ENCODE results near the gene RASGEF1B. TPM values are rescaled to one million over a fixed set of nuclear protein-coding genes. Genes with fewer than 3 reads are reported as not detected.

The RASGEF1B gene
- total RNA-seq, 1 donor from 2014 or later: 10.7 TPM

DNA sequence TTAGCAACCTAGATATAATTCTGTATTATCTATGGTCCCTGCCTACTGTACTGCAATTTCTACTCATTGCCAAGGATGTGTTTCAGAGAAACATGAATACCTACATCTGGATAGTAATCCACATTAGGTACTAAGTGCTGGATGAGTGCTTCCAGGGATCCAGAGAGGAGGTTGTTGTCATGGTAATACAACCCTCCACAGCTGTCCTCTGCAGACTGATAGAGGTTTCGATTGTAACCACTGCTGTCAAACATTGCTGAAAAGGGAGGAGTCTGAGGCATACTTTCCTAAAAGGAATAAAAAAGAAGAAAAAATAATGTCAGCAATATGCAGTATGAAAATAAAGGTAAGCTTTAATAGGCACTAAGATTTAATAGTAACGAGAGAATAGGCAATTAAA lies 12.5 kb downstream of the RASGEF1B start:
- Mint-ChIP-seq H3K9me3 (ENCODE audit: unreplicated experiment) (no peaks in the 10 kb centered on the region), H3K4me1 (ENCODE audit: unreplicated experiment) (no peaks in the 10 kb centered on the region)
- TF ChIP-seq, protein P1, sequence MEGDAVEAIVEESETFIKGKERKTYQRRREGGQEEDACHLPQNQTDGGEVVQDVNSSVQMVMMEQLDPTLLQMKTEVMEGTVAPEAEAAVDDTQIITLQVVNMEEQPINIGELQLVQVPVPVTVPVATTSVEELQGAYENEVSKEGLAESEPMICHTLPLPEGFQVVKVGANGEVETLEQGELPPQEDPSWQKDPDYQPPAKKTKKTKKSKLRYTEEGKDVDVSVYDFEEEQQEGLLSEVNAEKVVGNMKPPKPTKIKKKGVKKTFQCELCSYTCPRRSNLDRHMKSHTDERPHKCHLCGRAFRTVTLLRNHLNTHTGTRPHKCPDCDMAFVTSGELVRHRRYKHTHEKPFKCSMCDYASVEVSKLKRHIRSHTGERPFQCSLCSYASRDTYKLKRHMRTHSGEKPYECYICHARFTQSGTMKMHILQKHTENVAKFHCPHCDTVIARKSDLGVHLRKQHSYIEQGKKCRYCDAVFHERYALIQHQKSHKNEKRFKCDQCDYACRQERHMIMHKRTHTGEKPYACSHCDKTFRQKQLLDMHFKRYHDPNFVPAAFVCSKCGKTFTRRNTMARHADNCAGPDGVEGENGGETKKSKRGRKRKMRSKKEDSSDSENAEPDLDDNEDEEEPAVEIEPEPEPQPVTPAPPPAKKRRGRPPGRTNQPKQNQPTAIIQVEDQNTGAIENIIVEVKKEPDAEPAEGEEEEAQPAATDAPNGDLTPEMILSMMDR (IDR thresholded peaks at IDR 0.05; ENCODE audit: unreplicated experiment): no peak

DNA sequence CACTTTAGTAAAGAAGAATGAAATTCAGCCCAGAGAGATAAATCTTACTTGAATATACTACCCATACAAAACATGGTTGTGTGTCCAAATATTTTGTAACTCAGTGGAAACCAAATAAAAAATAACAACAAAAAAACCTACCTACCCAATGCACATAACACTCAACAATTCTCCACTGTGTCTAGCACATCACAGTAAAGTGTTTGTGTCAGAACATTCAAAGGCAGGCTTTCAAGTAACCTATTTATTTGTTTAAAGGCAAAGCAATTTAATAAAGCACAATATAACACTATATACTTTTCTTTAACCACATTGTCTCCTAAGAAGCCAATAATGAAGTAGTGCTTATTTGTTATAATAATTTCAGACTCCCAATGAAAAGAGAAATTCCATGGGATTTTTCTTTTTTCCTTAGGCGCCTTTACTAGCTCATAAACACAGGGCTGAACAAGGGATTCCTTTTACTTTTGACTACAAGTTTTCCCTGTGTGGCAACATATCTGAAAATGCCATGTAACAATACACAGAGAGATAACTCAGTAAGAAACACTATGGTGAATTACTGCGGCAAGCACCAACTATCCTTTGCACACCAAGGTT lies 13.7 kb downstream of the RASGEF1B start:
- TF ChIP-seq, protein P1 (IDR thresholded peaks at IDR 0.05; ENCODE audit: unreplicated experiment): no peak
- peaks cover 10% of the 10 kb centered on the region for H3K36me3 Mint-ChIP-seq (ENCODE audit: low read depth, unreplicated experiment)
- H3K27me3 Mint-ChIP-seq (ENCODE audit: unreplicated experiment): no peaks in the 10 kb centered on the region

More for the DNA sequence above, 12.5 kb downstream of the RASGEF1B start:
- Mint-ChIP-seq H3K4me3 (ENCODE audit: unreplicated experiment) (no peak overlapping the region), H3K27me3 (ENCODE audit: unreplicated experiment) (no peaks in the 10 kb centered on the region), H3K36me3 (ENCODE audit: low read depth, unreplicated experiment) (peaks cover 10% of the 10 kb centered on the region), H3K27ac (ENCODE audit: unreplicated experiment) (no peak overlapping the region)
- DNase-seq (ENCODE audit: low spot score): no peak

DNA sequence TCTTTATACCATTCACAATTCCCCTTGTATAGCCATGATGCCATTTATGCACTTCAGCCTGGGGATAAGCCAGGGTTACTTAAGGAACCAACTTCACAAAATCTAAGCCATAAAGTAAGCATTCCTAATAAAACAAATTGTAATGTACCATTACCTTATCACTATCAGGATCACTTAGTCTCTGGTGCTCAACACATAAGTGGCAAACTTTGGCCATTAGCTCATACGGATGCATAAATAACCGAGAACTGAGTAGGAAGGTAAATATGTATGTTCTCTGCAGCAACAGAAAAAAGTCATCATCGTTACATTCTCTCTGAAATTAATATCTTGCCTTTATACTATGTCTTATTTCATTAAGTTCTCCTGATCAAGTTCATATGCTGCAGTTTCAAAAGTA lies 14.4 kb downstream of the RASGEF1B start:
- no peak for DNase-seq (ENCODE audit: low spot score)
- H3K27ac Mint-ChIP-seq (ENCODE audit: unreplicated experiment): no peak overlapping the region
- H3K4me1 Mint-ChIP-seq (ENCODE audit: unreplicated experiment): no peaks in the 10 kb centered on the region
- TF ChIP-seq, protein P1 (IDR thresholded peaks at IDR 0.05; ENCODE audit: unreplicated experiment): no peak
- peaks cover 10% of the 10 kb centered on the region for H3K36me3 Mint-ChIP-seq (ENCODE audit: low read depth, unreplicated experiment)
- H3K9me3 Mint-ChIP-seq (ENCODE audit: unreplicated experiment): no peaks in the 10 kb centered on the region
- H3K4me3 Mint-ChIP-seq (ENCODE audit: unreplicated experiment): no peak overlapping the region
- no peaks in the 10 kb centered on the region for H3K27me3 Mint-ChIP-seq (ENCODE audit: unreplicated experiment)

More for the DNA sequence above, 13.7 kb downstream of the RASGEF1B start:
- H3K9me3 Mint-ChIP-seq (ENCODE audit: unreplicated experiment): no peaks in the 10 kb centered on the region
- DNase-seq (ENCODE audit: low spot score): no peak
- H3K27ac Mint-ChIP-seq (ENCODE audit: unreplicated experiment): no peak overlapping the region
- H3K4me1 Mint-ChIP-seq (ENCODE audit: unreplicated experiment): no peaks in the 10 kb centered on the region
- H3K4me3 Mint-ChIP-seq (ENCODE audit: unreplicated experiment): no peak overlapping the region

DNA sequence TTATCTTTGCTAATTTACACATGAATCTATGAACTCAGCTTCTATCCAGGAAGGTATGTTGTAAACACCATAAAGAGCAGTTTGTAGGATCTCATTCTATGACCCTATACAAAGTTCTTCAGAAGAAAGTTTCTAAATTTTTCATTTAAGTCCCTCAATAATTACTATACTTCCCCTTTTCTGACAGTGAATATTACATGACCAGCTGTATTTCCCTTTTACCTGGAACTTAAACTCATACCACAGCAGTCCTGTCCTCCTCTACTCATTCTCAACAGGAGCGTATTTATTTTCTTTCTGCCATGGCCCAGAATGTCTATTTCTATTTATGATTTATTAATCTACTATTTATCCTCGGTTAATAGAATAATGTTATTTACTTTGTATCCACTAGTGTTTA lies 15.8 kb downstream of the RASGEF1B start:
- TF ChIP-seq, protein P1 (IDR thresholded peaks at IDR 0.05; ENCODE audit: unreplicated experiment): no peak
- no peak for DNase-seq (ENCODE audit: low spot score)
- no peaks in the 10 kb centered on the region for H3K27me3 Mint-ChIP-seq (ENCODE audit: unreplicated experiment)
- no peak overlapping the region for H3K27ac Mint-ChIP-seq (ENCODE audit: unreplicated experiment)
- peaks cover 10% of the 10 kb centered on the region for H3K36me3 Mint-ChIP-seq (ENCODE audit: low read depth, unreplicated experiment)
- H3K4me1 Mint-ChIP-seq (ENCODE audit: unreplicated experiment): no peaks in the 10 kb centered on the region
- H3K4me3 Mint-ChIP-seq (ENCODE audit: unreplicated experiment): no peak overlapping the region
- no peaks in the 10 kb centered on the region for H3K9me3 Mint-ChIP-seq (ENCODE audit: unreplicated experiment)

DNA sequence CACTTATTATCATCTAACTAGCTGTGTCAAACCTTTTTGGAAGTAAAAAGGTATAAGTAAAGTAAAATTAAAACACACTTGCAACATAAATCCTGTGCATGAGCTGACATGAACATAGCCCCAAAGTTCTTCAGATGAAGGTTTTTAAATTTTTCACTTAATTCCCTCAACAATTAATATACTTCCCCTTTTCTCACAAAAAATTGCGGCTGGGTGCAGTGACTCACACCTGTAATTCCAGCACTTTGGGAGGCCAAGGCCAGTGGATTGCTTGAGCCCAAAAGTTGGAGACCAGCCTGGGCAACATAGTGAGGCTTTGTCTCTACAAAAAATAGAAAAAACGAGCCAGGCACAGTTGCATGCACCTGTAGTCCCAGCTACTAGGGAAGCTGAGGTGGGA lies 16.8 kb downstream of the RASGEF1B start:
- DNase-seq (ENCODE audit: low spot score): no peak
- Mint-ChIP-seq H3K27ac (ENCODE audit: unreplicated experiment) (no peak overlapping the region), H3K27me3 (ENCODE audit: unreplicated experiment) (no peaks in the 10 kb centered on the region), H3K4me1 (ENCODE audit: unreplicated experiment) (no peaks in the 10 kb centered on the region), H3K9me3 (ENCODE audit: unreplicated experiment) (no peaks in the 10 kb centered on the region), H3K4me3 (ENCODE audit: unreplicated experiment) (no peak overlapping the region), H3K36me3 (ENCODE audit: low read depth, unreplicated experiment) (peaks cover 10% of the 10 kb centered on the region)
- TF ChIP-seq, protein P1 (IDR thresholded peaks at IDR 0.05; ENCODE audit: unreplicated experiment): no peak

All from endothelial cell (in vitro differentiated cells).